Measurements from ENCODE around the gene KIF2A.

The KIF2A gene

GRCh38 chr5:62330302-62330701, 24.3 kb downstream of the KIF2A start:
- DNase-seq, result no peak

- DNase-seq, result no peak
Observed at GRCh38 chr5:62331921-62332320, 25.9 kb downstream of the KIF2A start.

- DNase-seq, result no peak
Observed at GRCh38 chr5:62333250-62333794, 27.3 kb downstream of the KIF2A start.

- no peak for DNase-seq
Observed at GRCh38 chr5:62334082-62334481, 28.1 kb downstream of the KIF2A start.

- no peak for DNase-seq
Observed at GRCh38 chr5:62340392-62340791, 34.4 kb downstream of the KIF2A start.

- no peak for DNase-seq
Observed at GRCh38 chr5:62340979-62341378, 35.0 kb downstream of the KIF2A start.

GRCh38 chr5:62341783-62342475, 35.9 kb downstream of the KIF2A start:
- no peak for DNase-seq

- DNase-seq, result no peak
Observed at GRCh38 chr5:62342476-62342837, 36.5 kb downstream of the KIF2A start.

GRCh38 chr5:62343428-62343827, 37.4 kb downstream of the KIF2A start:
- no peak for DNase-seq

GRCh38 chr5:62346748-62347147, 40.7 kb downstream of the KIF2A start:
- DNase-seq, result no peak

GRCh38 chr5:62347928-62348327, 41.9 kb downstream of the KIF2A start:
- no peak for DNase-seq

GRCh38 chr5:62348723-62349481, 42.9 kb downstream of the KIF2A start:
- no peak for DNase-seq

GRCh38 chr5:62354028-62354874, 48.2 kb downstream of the KIF2A start:
- DNase-seq, result no peak

GRCh38 chr5:62362701-62363100, 56.7 kb downstream of the KIF2A start:
- DNase-seq, result no peak

GRCh38 chr5:62369039-62369438, 63.0 kb downstream of the KIF2A start:
- no peak for DNase-seq

- DNase-seq, result no peak
Observed at GRCh38 chr5:62371409-62371808, 65.4 kb downstream of the KIF2A start.

- DNase-seq, result no peak
Observed at GRCh38 chr5:62372600-62372999, 66.6 kb downstream of the KIF2A start.

- no peak for DNase-seq
Observed at GRCh38 chr5:62373382-62373781, 67.4 kb downstream of the KIF2A start.

GRCh38 chr5:62374090-62374489, 68.1 kb downstream of the KIF2A start:
- DNase-seq, result no peak

GRCh38 chr5:62375627-62376026, 69.6 kb downstream of the KIF2A start:
- no peak for DNase-seq

GRCh38 chr5:62376064-62376463, 70.1 kb downstream of the KIF2A start:
- no peak for DNase-seq

GRCh38 chr5:62385131-62385530, 79.1 kb downstream of the KIF2A start:
- no peak for DNase-seq

GRCh38 chr5:62385816-62386400, 79.9 kb downstream of the KIF2A start:
- DNase-seq, result no peak

Data from activated T-cell treated with anti-CD3 and anti-CD28 coated beads, Interleukin-2, amount 50 U/mL, for 1 hour (primary cell).